ENCODE results near the gene HTT. TPM values are rescaled to one million over a fixed set of nuclear protein-coding genes. Genes with fewer than 3 reads are reported as not detected.
"Not testable (repeated sequence)": the region's sequence is repeated elsewhere in the genome, so short reads cannot be mapped to it uniquely, and the experiment has no call there.

HTT gene
- total RNA-seq, 4 donors from 2014 or later: 37.5 to 119 (median 48.7) TPM

DNA sequence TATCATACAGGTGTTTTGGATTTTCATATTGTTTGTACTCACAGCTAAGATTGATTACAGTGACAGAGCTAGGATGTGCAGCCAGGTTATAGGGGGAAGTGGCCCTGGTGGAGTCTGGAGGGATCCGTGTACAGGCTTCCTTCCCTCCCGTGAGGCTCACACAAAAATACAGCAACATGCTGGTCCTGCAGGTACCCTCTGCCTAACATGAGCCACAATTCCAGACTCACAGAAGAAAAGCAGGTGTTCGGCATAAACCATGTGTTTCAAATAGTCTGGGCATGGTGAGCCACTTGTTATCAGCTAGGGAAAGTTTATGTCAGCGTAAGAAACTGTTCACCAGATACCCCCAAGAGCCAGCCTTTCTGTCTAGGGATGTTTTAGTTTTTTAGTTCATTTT is 82.9 kb downstream of the HTT start:
- H3K27ac ChIP-seq: no peak overlapping the region
- no peak overlapping the region for H3K4me3 ChIP-seq
- H3K36me3 ChIP-seq: peaks cover 8 to 100% (median 16%) of the 10 kb centered on the region in 3 donors
- WGBS, 2 donors: 83 to 88% methylated on average over 4 of the region's 4 CpGs
- no peaks in the 10 kb centered on the region for H3K4me1 ChIP-seq
- H3K27me3 ChIP-seq: no peaks in the 10 kb centered on the region
- H3K9me3 ChIP-seq: peaks cover 0 to 10% (median 4%) of the 10 kb centered on the region in 3 donors
- TF ChIP-seq, protein P1, sequence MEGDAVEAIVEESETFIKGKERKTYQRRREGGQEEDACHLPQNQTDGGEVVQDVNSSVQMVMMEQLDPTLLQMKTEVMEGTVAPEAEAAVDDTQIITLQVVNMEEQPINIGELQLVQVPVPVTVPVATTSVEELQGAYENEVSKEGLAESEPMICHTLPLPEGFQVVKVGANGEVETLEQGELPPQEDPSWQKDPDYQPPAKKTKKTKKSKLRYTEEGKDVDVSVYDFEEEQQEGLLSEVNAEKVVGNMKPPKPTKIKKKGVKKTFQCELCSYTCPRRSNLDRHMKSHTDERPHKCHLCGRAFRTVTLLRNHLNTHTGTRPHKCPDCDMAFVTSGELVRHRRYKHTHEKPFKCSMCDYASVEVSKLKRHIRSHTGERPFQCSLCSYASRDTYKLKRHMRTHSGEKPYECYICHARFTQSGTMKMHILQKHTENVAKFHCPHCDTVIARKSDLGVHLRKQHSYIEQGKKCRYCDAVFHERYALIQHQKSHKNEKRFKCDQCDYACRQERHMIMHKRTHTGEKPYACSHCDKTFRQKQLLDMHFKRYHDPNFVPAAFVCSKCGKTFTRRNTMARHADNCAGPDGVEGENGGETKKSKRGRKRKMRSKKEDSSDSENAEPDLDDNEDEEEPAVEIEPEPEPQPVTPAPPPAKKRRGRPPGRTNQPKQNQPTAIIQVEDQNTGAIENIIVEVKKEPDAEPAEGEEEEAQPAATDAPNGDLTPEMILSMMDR (IDR thresholded peaks at IDR 0.05): no peak
- TF ChIP-seq POLR2A (IDR thresholded peaks at IDR 0.05): no peak
- intact Hi-C loops (cut with DNase I): no loop called here
- DNase-seq: no peak

DNA sequence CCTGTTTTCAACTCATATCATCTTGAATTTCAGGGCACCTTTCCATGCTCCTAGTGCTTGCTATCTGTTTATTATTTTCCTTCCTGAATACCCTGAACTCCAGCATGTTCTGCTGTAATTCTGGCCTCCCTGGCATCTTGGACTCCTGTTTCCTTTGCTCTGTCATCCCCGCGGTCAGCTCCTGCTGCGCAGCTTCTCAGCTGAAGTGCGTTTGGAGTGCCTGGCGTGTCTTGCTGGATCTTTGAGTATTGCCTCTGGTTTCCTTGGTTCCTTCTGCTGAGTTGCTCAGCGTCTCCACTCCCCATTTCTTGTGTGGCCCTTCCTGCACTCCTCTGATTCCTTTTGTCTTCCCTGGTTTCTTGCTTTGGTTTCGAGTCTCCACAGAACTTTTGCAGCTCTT is 84.4 kb downstream of the HTT start:
- WGBS, 2 donors: 91 to 92% methylated on average over 7 of the region's 7 CpGs
- peaks cover 8 to 100% (median 8%) of the 10 kb centered on the region in 3 donors for H3K36me3 ChIP-seq

DNA sequence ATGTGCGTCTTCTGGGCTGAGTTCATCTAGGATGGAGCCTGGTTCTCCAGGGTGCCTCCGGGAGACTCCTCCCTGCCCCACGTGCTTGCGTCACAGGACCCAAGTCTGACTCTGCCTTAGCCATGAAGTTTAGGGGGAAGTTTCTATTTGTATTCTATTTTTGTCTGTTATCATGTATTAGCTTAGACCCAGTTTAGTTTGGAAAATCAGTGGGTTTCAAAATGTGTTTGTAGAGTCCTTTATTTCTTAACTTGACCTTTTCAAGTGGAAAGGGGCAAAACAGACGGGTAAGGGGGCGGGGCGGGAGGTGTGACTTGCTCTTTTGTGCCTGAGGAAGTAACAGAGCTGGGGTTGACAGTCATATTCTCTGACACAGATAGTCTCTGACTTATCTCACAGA is 86.0 kb downstream of the HTT start:
- no peak for DNase-seq
- Histone ChIP-seq H3K9me3 (peaks cover 0 to 15% (median 5%) of the 10 kb centered on the region in 3 donors), H3K36me3 (peaks cover 0 to 100% (median 8%) of the 10 kb centered on the region in 3 donors), H3K27ac (no peak overlapping the region), H3K4me1 (no peaks in the 10 kb centered on the region), H3K27me3 (no peaks in the 10 kb centered on the region), H3K4me3 (no peak overlapping the region)
- WGBS, 2 donors: 81 to 97% methylated on average over 5 to 7 of the region's 7 CpGs
- no peak for TF ChIP-seq POLR2A (IDR thresholded peaks at IDR 0.05)
- TF ChIP-seq, protein P1 (IDR thresholded peaks at IDR 0.05): no peak
- intact Hi-C loops (cut with DNase I): no loop called here

More for the DNA sequence above, 84.4 kb downstream of the HTT start:
- TF ChIP-seq POLR2A (IDR thresholded peaks at IDR 0.05): no peak
- TF ChIP-seq, protein P1 (IDR thresholded peaks at IDR 0.05): no peak
- H3K4me3 ChIP-seq: no peak overlapping the region
- H3K27ac ChIP-seq: no peak overlapping the region
- intact Hi-C loops (cut with DNase I): no loop called here
- peaks cover 0 to 15% (median 5%) of the 10 kb centered on the region in 3 donors for H3K9me3 ChIP-seq
- DNase-seq: no peak
- H3K27me3 ChIP-seq: no peaks in the 10 kb centered on the region
- no peaks in the 10 kb centered on the region for H3K4me1 ChIP-seq

DNA sequence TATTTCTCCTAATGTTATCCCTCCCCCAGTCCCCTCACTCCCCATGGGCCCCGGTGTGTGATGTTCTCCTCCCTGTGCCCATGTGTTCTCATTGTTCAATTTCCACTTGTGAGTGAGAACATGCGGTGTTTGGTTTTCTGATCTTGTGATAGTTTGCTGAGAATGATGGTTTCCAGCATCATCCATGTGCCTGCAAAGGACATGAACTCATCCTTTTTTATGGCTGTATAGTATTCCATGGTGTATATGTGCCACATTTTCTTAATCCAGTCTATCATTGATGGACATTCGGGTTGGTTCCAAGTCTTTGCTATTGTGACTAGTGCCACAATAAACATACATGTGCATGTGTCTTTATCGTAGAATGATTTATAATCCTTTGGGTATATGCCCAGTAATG is 86.6 kb downstream of the HTT start:
- intact Hi-C loops (cut with DNase I): not testable (repeated sequence)
- 99 to 100% methylated on average over 3 to 4 of the region's 4 CpGs for WGBS, 2 donors

DNA sequence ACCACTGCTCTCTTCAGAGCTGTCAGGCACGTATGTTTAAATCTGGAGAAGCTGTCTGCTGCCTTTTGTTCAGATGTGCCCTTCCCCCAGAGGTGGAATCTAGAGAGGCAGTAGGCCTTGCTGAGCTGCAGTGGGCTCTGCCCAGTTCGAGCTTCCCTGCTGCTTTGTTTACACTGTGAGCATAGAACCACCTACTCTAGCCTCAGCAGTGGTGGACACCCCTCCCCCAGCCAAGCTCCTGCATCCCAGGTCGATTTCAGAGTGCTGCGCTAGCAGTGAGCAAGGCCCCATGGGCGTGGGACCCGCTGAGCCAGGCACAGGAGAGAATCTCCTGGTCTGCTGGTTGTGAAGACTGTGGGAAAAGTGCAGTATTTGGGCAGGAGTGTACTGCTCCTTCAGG is 92.0 kb downstream of the HTT start:
- H3K27me3 ChIP-seq; DNase-seq; intact Hi-C loops (cut with DNase I); H3K27ac ChIP-seq; H3K4me3 ChIP-seq; H3K4me1 ChIP-seq: not testable (repeated sequence)
- Histone ChIP-seq H3K9me3 (peaks cover 0 to 15% (median 5%) of the 10 kb centered on the region in 3 donors), H3K36me3 (peaks cover 0 to 92% (median 0%) of the 10 kb centered on the region in 3 donors)
- WGBS, 2 donors: 79 to 100% methylated on average over 2 to 3 of the region's 6 CpGs

More for the DNA sequence above, 86.6 kb downstream of the HTT start:
- H3K4me3 ChIP-seq, H3K27ac ChIP-seq, H3K27me3 ChIP-seq, H3K4me1 ChIP-seq, DNase-seq: not testable (repeated sequence)
- Histone ChIP-seq H3K9me3 (peaks cover 0 to 15% (median 5%) of the 10 kb centered on the region in 3 donors), H3K36me3 (peaks cover 0 to 100% (median 8%) of the 10 kb centered on the region in 3 donors)

DNA sequence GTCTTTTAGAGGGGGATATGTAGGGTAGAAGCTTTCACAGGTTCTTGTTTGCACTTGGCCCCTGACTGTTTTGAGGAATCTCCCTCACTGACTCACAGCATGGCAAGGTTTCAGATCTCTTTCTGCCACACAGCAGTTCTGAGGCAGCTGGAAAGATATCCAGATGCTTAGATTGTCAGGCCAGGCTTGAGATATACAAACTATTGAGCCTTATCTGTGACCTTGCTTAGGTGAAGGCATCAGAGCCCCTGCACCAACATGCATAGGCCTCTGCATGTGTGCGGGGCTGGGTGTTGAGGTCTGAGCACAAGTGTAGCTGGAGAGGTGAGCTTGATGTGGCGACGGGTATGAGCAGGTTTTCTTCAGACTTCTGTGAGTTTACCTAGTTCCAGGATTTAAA is 93.5 kb downstream of the HTT start:
- Histone ChIP-seq H3K27me3 (no peaks in the 10 kb centered on the region), H3K36me3 (peaks cover 5 to 92% (median 10%) of the 10 kb centered on the region in 3 donors), H3K27ac (no peak overlapping the region), H3K4me3 (no peak overlapping the region), H3K9me3 (no peaks in the 10 kb centered on the region), H3K4me1 (peaks cover 0 to 6% (median 0%) of the 10 kb centered on the region in 3 donors)
- intact Hi-C loops (cut with DNase I): no loop called here
- WGBS, 2 donors: 38 to 49% methylated on average over 2 to 3 of the region's 3 CpGs
- DNase-seq: no peak
- TF ChIP-seq, protein P1 (IDR thresholded peaks at IDR 0.05): no peak
- no peak for TF ChIP-seq POLR2A (IDR thresholded peaks at IDR 0.05)

Data from esophagus squamous epithelium (tissue), 5 donors.